Vagina (tissue), 2 donors: ENCODE results near the gene FGF19.

Source experiments
- POLR2A ChIP-seq, 2 donors: fragments of 450-650 bp; IDR thresholded peaks; one replicate each; pipeline ENCODE4 v1.6.1; 2017; ENCODE audit warnings: antibody characterized with exemption in 2 of 2, mild to moderate bottlenecking in 2 of 2, moderate library complexity in 2 of 2
- TF ChIP-seq, protein P1 (sequence below), 3 experiments: fragments of 450-650 bp in 2 of 3; fragments of 200-600 bp in 1 of 3; sonication (generic) in 1 of 3; IDR thresholded peaks; one replicate each; pipeline ENCODE4 v1.5.1; 2017 to 2019; ENCODE audit warnings: antibody characterized with exemption in 3 of 3, mild to moderate bottlenecking in 2 of 3, moderate library complexity in 2 of 3

DNA sequence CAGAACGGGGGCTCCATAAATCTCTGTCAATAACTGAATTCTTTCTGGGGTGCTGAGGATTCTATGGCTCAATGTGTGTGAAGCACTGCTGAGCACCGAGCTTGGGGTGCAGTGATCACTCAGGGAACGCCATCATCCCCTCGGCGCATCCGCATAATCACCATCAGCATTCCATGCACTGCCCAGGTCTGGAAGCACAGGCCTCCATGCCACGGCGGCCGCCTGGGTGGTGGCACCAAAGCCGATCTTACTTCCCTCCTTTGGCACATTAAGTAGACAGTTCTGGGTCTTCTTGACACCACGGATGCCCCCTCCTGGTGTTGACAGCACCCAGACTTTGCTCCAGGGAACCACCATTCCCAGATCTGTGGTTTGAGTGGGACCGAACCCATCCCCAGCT, 44.2 kb downstream of the FGF19 start:
- TF ChIP-seq, protein P1, sequence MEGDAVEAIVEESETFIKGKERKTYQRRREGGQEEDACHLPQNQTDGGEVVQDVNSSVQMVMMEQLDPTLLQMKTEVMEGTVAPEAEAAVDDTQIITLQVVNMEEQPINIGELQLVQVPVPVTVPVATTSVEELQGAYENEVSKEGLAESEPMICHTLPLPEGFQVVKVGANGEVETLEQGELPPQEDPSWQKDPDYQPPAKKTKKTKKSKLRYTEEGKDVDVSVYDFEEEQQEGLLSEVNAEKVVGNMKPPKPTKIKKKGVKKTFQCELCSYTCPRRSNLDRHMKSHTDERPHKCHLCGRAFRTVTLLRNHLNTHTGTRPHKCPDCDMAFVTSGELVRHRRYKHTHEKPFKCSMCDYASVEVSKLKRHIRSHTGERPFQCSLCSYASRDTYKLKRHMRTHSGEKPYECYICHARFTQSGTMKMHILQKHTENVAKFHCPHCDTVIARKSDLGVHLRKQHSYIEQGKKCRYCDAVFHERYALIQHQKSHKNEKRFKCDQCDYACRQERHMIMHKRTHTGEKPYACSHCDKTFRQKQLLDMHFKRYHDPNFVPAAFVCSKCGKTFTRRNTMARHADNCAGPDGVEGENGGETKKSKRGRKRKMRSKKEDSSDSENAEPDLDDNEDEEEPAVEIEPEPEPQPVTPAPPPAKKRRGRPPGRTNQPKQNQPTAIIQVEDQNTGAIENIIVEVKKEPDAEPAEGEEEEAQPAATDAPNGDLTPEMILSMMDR (IDR thresholded peaks at IDR 0.05), result no peak
- no peak for TF ChIP-seq POLR2A (IDR thresholded peaks at IDR 0.05)
